Measurements from ENCODE around the gene ATP4B.

DNA sequence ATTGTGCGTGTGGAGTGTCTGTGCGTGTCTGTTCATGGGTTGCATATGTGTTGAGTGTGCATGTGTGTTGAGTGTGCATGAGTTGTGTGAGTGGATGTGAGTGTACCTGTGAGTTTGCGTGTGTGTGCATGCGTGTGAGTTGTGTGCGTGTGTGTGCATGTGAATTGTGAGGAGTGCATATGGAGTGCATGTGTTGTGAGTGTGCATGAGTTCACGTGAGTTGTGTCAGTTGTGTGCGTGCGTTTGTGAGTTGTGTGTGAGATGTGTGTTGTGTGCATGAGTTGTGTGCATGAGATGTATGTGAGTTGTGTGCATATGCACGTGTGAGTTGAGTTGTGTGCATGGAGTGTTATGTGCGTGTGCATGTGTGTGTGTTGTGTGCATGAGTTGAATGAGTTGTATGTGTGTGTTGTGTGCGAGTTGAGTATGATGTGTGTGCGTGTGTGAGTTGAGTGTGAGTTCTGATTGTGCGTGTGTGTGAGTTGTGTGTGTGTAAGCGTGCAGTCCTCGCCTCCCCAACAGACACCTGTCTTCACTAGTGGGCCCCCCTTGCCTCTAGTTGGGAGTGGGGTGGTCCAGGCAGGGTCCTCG is 44.1 kb downstream of the ATP4B start:
- no peak for TF ChIP-seq POLR2A (IDR thresholded peaks at IDR 0.05)
- TF ChIP-seq, protein P1, sequence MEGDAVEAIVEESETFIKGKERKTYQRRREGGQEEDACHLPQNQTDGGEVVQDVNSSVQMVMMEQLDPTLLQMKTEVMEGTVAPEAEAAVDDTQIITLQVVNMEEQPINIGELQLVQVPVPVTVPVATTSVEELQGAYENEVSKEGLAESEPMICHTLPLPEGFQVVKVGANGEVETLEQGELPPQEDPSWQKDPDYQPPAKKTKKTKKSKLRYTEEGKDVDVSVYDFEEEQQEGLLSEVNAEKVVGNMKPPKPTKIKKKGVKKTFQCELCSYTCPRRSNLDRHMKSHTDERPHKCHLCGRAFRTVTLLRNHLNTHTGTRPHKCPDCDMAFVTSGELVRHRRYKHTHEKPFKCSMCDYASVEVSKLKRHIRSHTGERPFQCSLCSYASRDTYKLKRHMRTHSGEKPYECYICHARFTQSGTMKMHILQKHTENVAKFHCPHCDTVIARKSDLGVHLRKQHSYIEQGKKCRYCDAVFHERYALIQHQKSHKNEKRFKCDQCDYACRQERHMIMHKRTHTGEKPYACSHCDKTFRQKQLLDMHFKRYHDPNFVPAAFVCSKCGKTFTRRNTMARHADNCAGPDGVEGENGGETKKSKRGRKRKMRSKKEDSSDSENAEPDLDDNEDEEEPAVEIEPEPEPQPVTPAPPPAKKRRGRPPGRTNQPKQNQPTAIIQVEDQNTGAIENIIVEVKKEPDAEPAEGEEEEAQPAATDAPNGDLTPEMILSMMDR (IDR thresholded peaks at IDR 0.05), result no peak

All from prostate gland (tissue), 2 donors.